Gastrocnemius medialis (tissue), 4 donors: ENCODE data around the gene TNPO3. TPM values are rescaled to one million over a fixed set of nuclear protein-coding genes. Genes with fewer than 3 reads are reported as not detected.
"Not testable (repeated sequence)": the region's sequence is repeated elsewhere in the genome, so short reads cannot be mapped to it uniquely, and the experiment has no call there.

Experiments used
- ATAC-seq, 2 donors: fragments of 150-250 bp; one replicate each; pipeline ENCODE4 v1.9.1; 2016
- DNase-seq, 2 donors: peaks; one replicate each; pipeline ENCODE4 v3.0.0-alpha.2; 2019
- H3K27ac ChIP-seq, 4 donors: fragments of 200-600 bp; sonication (generic); 1 replicate in 1 of 4; 2 replicates in 3 of 4; pipeline ENCODE4 v1.5.1; 2016 to 2018; ENCODE audit warnings: mild to moderate bottlenecking in 2 of 4, moderate library complexity in 1 of 4
- H3K27me3 ChIP-seq, 3 donors: fragments of 200-600 bp; sonication (generic) in 2 of 3; 1 replicate in 1 of 3; 2 replicates in 2 of 3; pipeline versions ENCODE4 v1.5.1 to v1.6.0; 2016 to 2019; ENCODE audit warnings: mild to moderate bottlenecking in 1 of 3, moderate library complexity in 1 of 3
- H3K36me3 ChIP-seq, 2 donors: fragments of 200-600 bp; sonication (generic) in 1 of 2; one replicate each; pipeline ENCODE4 v1.5.1; 2017 to 2018
- H3K4me1 ChIP-seq, 2 donors: fragments of 200-600 bp; sonication (generic) in 1 of 2; one replicate each; pipeline ENCODE4 v1.5.1; 2016 to 2017; ENCODE audit warnings: mild to moderate bottlenecking in 2 of 2
- H3K4me3 ChIP-seq, 4 donors: fragments of 200-600 bp; sonication (generic) in 3 of 4; 1 replicate in 1 of 4; 2 replicates in 3 of 4; pipeline ENCODE4 v1.5.1; 2016 to 2019; ENCODE audit warnings: mild to moderate bottlenecking in 2 of 4
- H3K9me3 ChIP-seq, 3 donors: fragments of 200-600 bp; sonication (generic) in 2 of 3; 1 replicate in 1 of 3; 2 replicates in 2 of 3; pipeline ENCODE4 v1.5.1; 2016 to 2019
- CTCF ChIP-seq, 5 experiments: fragments of 450-650 bp in 3 of 5; fragments of 200-600 bp in 2 of 5; sonication (generic) in 2 of 5; IDR thresholded peaks in 4 of 5; conservative IDR thresholded peaks in 1 of 5; 1 replicate in 4 of 5; 2 replicates in 1 of 5; pipeline ENCODE4 v1.5.1; 2016 to 2019; ENCODE audit warnings: antibody characterized with exemption in 5 of 5, mild to moderate bottlenecking in 3 of 5, moderate library complexity in 3 of 5
- POLR2A ChIP-seq, 2 donors: fragments of 450-650 bp; IDR thresholded peaks; one replicate each; pipeline ENCODE4 v1.6.1; 2017; ENCODE audit warnings: antibody characterized with exemption in 2 of 2, mild to moderate bottlenecking in 2 of 2, moderate library complexity in 2 of 2
- in situ Hi-C, 4 donors: fragments of 200-750 bp; cut with MboI; loops; one replicate each; pipeline versions ENCODE4 v1.15.0 to v1.8.0; 2017; ENCODE audit warnings: low sequenced_read_pairs in 4 of 4
- intact Hi-C: fragments of 100-400 bp; cut with DNase I; formaldehyde crosslinking; loops from one replicate; pipeline ENCODE4 v1.15.1; 2023; ENCODE audit warnings: low total_unique reads
- total RNA-seq, 4 donors: library from RNA; depleted of rRNA; stranded (reverse); fragments of >200 nt; gene quantifications; one replicate each; pipeline versions ENCODE4 v1.1.0 to v1.2.3, GENCODE V29; 2016

Gene TNPO3
- total RNA-seq, 4 donors from 2014 or later: 39.1 to 50.9 (median 50.5) TPM

DNA sequence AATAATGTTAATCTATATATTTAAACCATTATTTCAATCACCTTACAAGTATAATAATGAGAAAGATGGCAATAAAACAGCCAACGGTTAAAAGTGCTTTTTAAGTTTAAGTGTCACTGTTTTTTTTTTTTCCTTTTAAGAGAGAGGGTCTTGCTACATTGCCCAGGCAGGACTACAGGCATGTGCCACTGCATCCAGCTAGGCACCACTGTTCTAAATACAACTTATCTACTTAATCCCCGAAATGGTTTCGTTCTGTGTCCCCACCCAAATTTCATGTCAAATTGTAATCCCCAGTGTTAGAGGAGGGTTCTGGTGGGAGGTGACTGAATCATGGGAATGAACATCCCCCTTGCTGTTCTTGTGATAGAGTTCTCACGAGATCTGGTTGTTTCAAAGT, 49.7 kb downstream of the TNPO3 start:
- in situ Hi-C loops: no loop called here
- TF ChIP-seq POLR2A (IDR thresholded peaks at IDR 0.05) (no peak), CTCF (IDR thresholded peaks at IDR 0.05 in 4 of 5, conservative IDR thresholded peaks at IDR 0.05 in 1 of 5) (no peak)
- no peak overlapping the region for H3K27ac ChIP-seq
- no peak for DNase-seq
- H3K27me3 ChIP-seq: no peaks in the 10 kb centered on the region
- peaks cover 0 to 31% of the 10 kb centered on the region in 2 donors for H3K36me3 ChIP-seq
- peaks cover 9 to 10% of the 10 kb centered on the region in 2 donors for H3K4me1 ChIP-seq
- no peak for ATAC-seq
- no peak overlapping the region for H3K4me3 ChIP-seq
- intact Hi-C loops: no loop called here
- H3K9me3 ChIP-seq: no peaks in the 10 kb centered on the region

GRCh38 chr7:128997181-128997580, 57.7 kb downstream of the TNPO3 start:
- H3K27ac ChIP-seq: no peak overlapping the region
- in situ Hi-C loops: no loop called here
- H3K27me3 ChIP-seq: no peaks in the 10 kb centered on the region
- H3K9me3 ChIP-seq: no peaks in the 10 kb centered on the region
- TF ChIP-seq CTCF (IDR thresholded peaks at IDR 0.05 in 4 of 5, conservative IDR thresholded peaks at IDR 0.05 in 1 of 5) (no peak), POLR2A (IDR thresholded peaks at IDR 0.05) (no peak)
- H3K36me3 ChIP-seq: peaks cover 0 to 78% of the 10 kb centered on the region in 2 donors
- H3K4me1 ChIP-seq: no peaks in the 10 kb centered on the region
- ATAC-seq (no peak), DNase-seq (no peak)
- intact Hi-C loops: no loop called here
- no peak overlapping the region for H3K4me3 ChIP-seq

GRCh38 chr7:128994560-128994959, 60.4 kb downstream of the TNPO3 start:
- H3K27ac ChIP-seq, H3K27me3 ChIP-seq, DNase-seq, H3K9me3 ChIP-seq, H3K4me1 ChIP-seq, H3K4me3 ChIP-seq, intact Hi-C loops, ATAC-seq, in situ Hi-C loops: not testable (repeated sequence)
- H3K36me3 ChIP-seq: peaks cover 0 to 83% of the 10 kb centered on the region in 2 donors

DNA sequence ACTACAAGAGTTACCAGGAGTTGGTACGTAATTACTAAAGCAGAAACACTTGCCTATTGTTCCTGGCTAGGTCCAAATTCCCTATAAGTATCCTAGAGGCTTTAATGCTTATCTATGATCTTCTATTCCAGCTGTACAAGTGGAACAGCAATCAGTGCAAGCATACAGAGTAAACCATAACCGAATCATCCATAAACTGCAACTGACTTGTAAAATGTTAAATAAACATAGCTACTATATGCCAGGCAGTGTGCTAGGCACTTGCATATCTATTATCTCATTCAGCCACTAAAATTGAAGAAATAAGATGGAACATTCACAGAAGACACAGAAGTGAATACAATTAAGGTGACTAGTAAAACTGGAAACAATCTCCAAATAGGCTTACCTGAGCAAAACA, 61.5 kb downstream of the TNPO3 start:
- DNase-seq (no peak), ATAC-seq (no peak)
- TF ChIP-seq POLR2A (IDR thresholded peaks at IDR 0.05) (no peak), CTCF (IDR thresholded peaks at IDR 0.05 in 4 of 5, conservative IDR thresholded peaks at IDR 0.05 in 1 of 5) (no peak)
- H3K9me3 ChIP-seq: no peaks in the 10 kb centered on the region
- H3K27me3 ChIP-seq: no peaks in the 10 kb centered on the region
- H3K4me3 ChIP-seq: no peak overlapping the region
- no peak overlapping the region for H3K27ac ChIP-seq
- H3K4me1 ChIP-seq: no peaks in the 10 kb centered on the region
- intact Hi-C loops (no loop called here), in situ Hi-C loops (no loop called here)
- H3K36me3 ChIP-seq: peaks cover 0 to 86% of the 10 kb centered on the region in 2 donors

DNA sequence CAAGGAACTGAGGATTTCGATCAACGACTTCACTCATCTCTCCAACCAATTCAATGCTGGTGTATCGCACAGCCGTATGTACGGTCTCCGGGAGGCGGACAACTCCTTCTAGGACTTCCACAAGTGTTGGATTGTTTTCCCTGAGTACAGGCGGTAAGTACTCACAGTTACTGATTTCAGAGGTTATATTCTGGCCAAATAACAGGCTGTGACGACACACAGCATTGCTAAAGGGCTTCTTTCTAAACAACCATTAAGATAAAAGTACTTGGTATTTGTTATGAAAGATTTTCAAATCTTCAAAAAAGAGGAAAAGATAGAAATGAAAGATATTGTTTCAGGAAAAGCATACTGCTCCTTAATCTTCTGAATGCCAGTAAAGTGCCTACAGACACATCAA, 65.0 kb downstream of the TNPO3 start:
- no peak overlapping the region for H3K27ac ChIP-seq
- H3K4me3 ChIP-seq: no peak overlapping the region
- ATAC-seq (no peak), DNase-seq (no peak)
- peaks cover 0 to 71% of the 10 kb centered on the region in 2 donors for H3K36me3 ChIP-seq
- H3K4me1 ChIP-seq: no peaks in the 10 kb centered on the region
- H3K9me3 ChIP-seq: no peaks in the 10 kb centered on the region
- H3K27me3 ChIP-seq: no peaks in the 10 kb centered on the region
- intact Hi-C loops: no loop called here
- in situ Hi-C loops: no loop called here
- no peak for TF ChIP-seq POLR2A (IDR thresholded peaks at IDR 0.05)
- no peak for TF ChIP-seq CTCF (IDR thresholded peaks at IDR 0.05 in 4 of 5, conservative IDR thresholded peaks at IDR 0.05 in 1 of 5)
